H1 (cell line): ENCODE measurements around the gene HS2ST1. TPM values are rescaled to one million over a fixed set of nuclear protein-coding genes. Genes with fewer than 3 reads are reported as not detected.

ENCODE experiments used
- CEBPB ChIP-seq: IDR thresholded peaks from 2 replicates; pipeline ENCODE4 v1.6.1; 2012; ENCODE audit warnings: low read depth, low read length
- CHD7 ChIP-seq: fragments of 300-600 bp; sonication (generic); IDR thresholded peaks from 2 replicates; pipeline ENCODE4 v1.7.1; 2012; ENCODE audit warnings: low read length, moderate library complexity, mild to moderate bottlenecking, inconsistent platforms; ENCODE audit not compliant: insufficient replicate concordance
- CTCF ChIP-seq, 3 experiments: IDR thresholded peaks; 1 replicate in 2 of 3; 2 replicates in 1 of 3; pipeline versions ENCODE4 v1.5.1 to v1.6.1; 2011; ENCODE audit warnings: low read length in 3 of 3, mild to moderate bottlenecking in 3 of 3, inconsistent platforms in 2 of 3, low read depth in 1 of 3, moderate library complexity in 1 of 3; ENCODE audit not compliant: insufficient read depth in 1 of 3; ENCODE audit errors: control extremely low read depth in 1 of 3
- EZH2 ChIP-seq: fragments of 200-600 bp; sonication (generic); IDR thresholded peaks from 2 replicates; pipeline ENCODE4 v1.7.1; 2012; ENCODE audit warnings: low read depth, mild to moderate bottlenecking, moderate library complexity, low read length, inconsistent platforms; ENCODE audit not compliant: severe bottlenecking
- GABPA ChIP-seq: IDR thresholded peaks from 2 replicates; pipeline ENCODE4 v1.6.1; 2011; ENCODE audit warnings: mild to moderate bottlenecking, low read length, moderate library complexity, borderline replicate concordance; ENCODE audit not compliant: insufficient read depth
- PHF8 ChIP-seq: fragments of 200-600 bp; sonication (generic); conservative IDR thresholded peaks from 2 replicates; pipeline ENCODE4 v1.7.1; 2012; ENCODE audit warnings: low read depth, mild to moderate bottlenecking, inconsistent platforms, low read length, moderate library complexity
- POLR2AphosphoS5 ChIP-seq: IDR thresholded peaks from 2 replicates; pipeline ENCODE4 v1.6.1; 2011; ENCODE audit warnings: low read depth, low read length
- RFX5 ChIP-seq: IDR thresholded peaks from 2 replicates; pipeline ENCODE4 v1.6.1; 2011; ENCODE audit warnings: low read depth, low read length, improper control_type of control experiment, borderline replicate concordance
- polyA plus RNA-seq, 7 experiments: library from polyadenylated mRNA; depleted of rRNA in 3 of 7; stranded (reverse) in 5 of 7; unstranded in 2 of 7; fragments of >200 nt in 5 of 7; fragments of 200-250 nt in 2 of 7; gene quantifications; 1 replicate in 5 of 7; 2 replicates in 1 of 7; 4 replicates in 1 of 7; pipeline versions ENCODE4 v1.2.1 to v1.2.3, GENCODE V29; 2011 to 2013; ENCODE audit warnings: missing spikeins in 2 of 7, mixed read lengths in 2 of 7
- total RNA-seq: library from RNA; stranded (reverse); fragmentation: NEBNext Ultra II Directional; extraction: Animal tissue kit (Norgen Biotek cat#: 25700); gene quantifications from 2 replicates; pipeline ENCODE4 v1.2.1, GENCODE V29; 2021

Gene HS2ST1
- total and polyA plus RNA-seq, 2 of the 8 experiments (the other 6 are each of a cell fraction or from before 2014, with no cell fraction given), result 5.2 to 28.3 TPM

GRCh38 chr1:86887479-86888162, 26.8 kb upstream of the HS2ST1 start (continued):
- no peak for TF ChIP-seq CHD7
- no peak for TF ChIP-seq PHF8
- no peak for TF ChIP-seq CTCF (IDR thresholded peaks at IDR 0.05; ENCODE audit: control extremely low read depth in 1 of 3, insufficient read depth in 1 of 3, low read depth in 1 of 3, low read length in 3 of 3)
- no peak for TF ChIP-seq EZH2
- TF ChIP-seq POLR2AphosphoS5, result no peak
- TF ChIP-seq GABPA, result no peak
- TF ChIP-seq RFX5, result no peak
- no peak for TF ChIP-seq CEBPB
